Common myeloid progenitor, CD34-positive (primary cell): ENCODE data around the gene TMEM114.

ENCODE experiments used
- CTCF ChIA-PET: fragments of 350-600 bp; sonication (Branson Sonifier 250); formaldehyde crosslinking; loops from one replicate; lab custom pipeline; 2021; ENCODE audit warnings: antibody characterized with exemption; lab: Charles Lee
- POLR2A ChIA-PET: fragments of 350-600 bp; sonication (Branson Sonifier 250); formaldehyde crosslinking; loops from one replicate; lab custom pipeline; 2021; ENCODE audit warnings: antibody characterized with exemption; lab: Charles Lee
- DNase-seq, 3 donors: peaks; one replicate each; pipeline versions ENCODE4 v3.0.0 to v3.0.0-alpha.2; 2013
- H3K27ac ChIP-seq, 2 experiments: 1 replicate in 1 of 2; 2 replicates in 1 of 2; pipeline ENCODE4 v1.7.0; 2013; ENCODE audit warnings: inconsistent platforms in 2 of 2, low read length in 2 of 2, mild to moderate bottlenecking in 2 of 2, low read depth in 1 of 2, moderate library complexity in 1 of 2; ENCODE audit not compliant: severe bottlenecking in 2 of 2, insufficient read depth in 1 of 2, poor library complexity in 1 of 2
- H3K27me3 ChIP-seq, 5 experiments: replicated peaks in 2 of 5; 1 replicate in 3 of 5; 2 replicates in 2 of 5; pipeline versions ENCODE4 v1.6.1 to v1.7.0; 2013; ENCODE audit warnings: low read length in 4 of 5, mild to moderate bottlenecking in 2 of 5, moderate library complexity in 2 of 5, inconsistent platforms in 1 of 5; ENCODE audit not compliant: insufficient read depth in 5 of 5, control insufficient read depth in 4 of 5
- H3K36me3 ChIP-seq, 4 experiments: 1 replicate in 2 of 4; 2 replicates in 2 of 4; pipeline versions ENCODE4 v1.6.1 to v1.7.0; 2013; ENCODE audit warnings: low read length in 3 of 4, control low read depth in 1 of 4, mild to moderate bottlenecking in 1 of 4; ENCODE audit not compliant: control insufficient read depth in 4 of 4, insufficient read depth in 4 of 4
- H3K4me1 ChIP-seq, 4 experiments: 1 replicate in 3 of 4; 2 replicates in 1 of 4; pipeline versions ENCODE4 v1.6.1 to v1.7.1; 2013; ENCODE audit warnings: low read length in 3 of 4, mild to moderate bottlenecking in 3 of 4, control low read depth in 1 of 4, inconsistent platforms in 1 of 4, moderate library complexity in 1 of 4; ENCODE audit not compliant: control insufficient read depth in 4 of 4, insufficient read depth in 4 of 4; ENCODE audit errors: control extremely low read depth in 1 of 4
- H3K4me3 ChIP-seq, 7 experiments: 1 replicate in 4 of 7; 2 replicates in 3 of 7; pipeline versions ENCODE4 v1.5.1 to v1.7.0; 2013; ENCODE audit warnings: mild to moderate bottlenecking in 7 of 7, low read length in 6 of 7, moderate library complexity in 6 of 7, inconsistent platforms in 2 of 7, low read depth in 2 of 7, control low read depth in 1 of 7; ENCODE audit not compliant: insufficient read depth in 4 of 7, control insufficient read depth in 1 of 7; ENCODE audit errors: extremely low read depth in 1 of 7
- H3K9me3 ChIP-seq, 5 experiments: 1 replicate in 4 of 5; 2 replicates in 1 of 5; pipeline versions ENCODE4 v1.6.1 to v1.7.1; 2013; ENCODE audit warnings: low read length in 4 of 5, mild to moderate bottlenecking in 2 of 5, inconsistent platforms in 1 of 5, low read depth in 1 of 5, moderate library complexity in 1 of 5; ENCODE audit not compliant: control insufficient read depth in 4 of 5, insufficient read depth in 2 of 5; ENCODE audit errors: control extremely low read depth in 1 of 5
- WGBS: methylation state at CpG from one replicate; pipeline ENCODE4 v1.1.5; 2013; ENCODE audit not compliant: insufficient coverage; 5-methylcytosine and 5-hydroxymethylcytosine counted together

The TMEM114 gene

DNA sequence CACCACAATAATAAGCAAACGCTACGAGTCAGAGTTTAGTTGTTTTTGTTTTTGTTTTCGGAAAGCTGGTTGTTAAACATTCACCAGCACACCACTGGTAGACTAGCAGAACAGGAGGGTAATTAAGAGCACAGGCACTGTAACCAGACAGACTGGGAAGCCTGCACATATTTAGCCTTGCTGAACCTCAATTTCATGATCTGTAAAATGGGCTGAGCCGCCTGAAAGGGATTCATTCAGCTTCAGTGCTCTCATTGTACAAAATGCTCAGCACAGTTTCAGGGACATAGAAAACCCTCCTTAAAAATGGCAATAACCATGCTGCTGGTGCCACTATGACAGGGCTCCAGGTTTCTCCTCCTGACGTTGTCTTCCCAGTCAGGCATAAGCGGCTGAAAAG, 66.4 kb downstream of the TMEM114 start:
- no peak for DNase-seq
- Histone ChIP-seq H3K27ac (no peak overlapping the region), H3K4me3 (no peak overlapping the region), H3K4me1 (no peaks in the 10 kb centered on the region), H3K9me3 (no peaks in the 10 kb centered on the region), H3K27me3 (peaks cover 0 to 7% (median 2%) of the 10 kb centered on the region in 5 experiments), H3K36me3 (no peaks in the 10 kb centered on the region)
- CTCF ChIA-PET: no interaction called here
- POLR2A ChIA-PET: no interaction called here
- 94% methylated on average over 1 of the region's 6 CpGs for WGBS

DNA sequence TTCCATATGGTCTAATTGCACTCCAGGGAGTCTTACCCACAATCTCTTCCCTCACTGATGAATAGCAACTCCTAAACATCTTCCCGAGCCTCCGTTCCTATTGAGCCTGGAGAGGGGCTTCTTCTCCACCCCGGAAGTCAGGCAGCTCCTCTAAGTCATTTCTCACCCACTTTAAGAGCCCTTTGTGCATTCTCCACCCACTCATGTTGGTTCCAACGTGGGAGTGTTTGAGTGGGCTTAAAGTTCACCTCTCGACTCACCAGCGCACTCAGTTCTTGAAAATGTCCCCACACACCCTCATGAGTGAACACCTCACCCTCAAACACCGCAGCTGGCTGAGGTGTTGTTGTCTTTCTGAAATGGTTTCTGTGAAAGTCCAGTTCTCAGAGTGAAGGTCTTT, 67.6 kb downstream of the TMEM114 start:
- DNase-seq: no peak
- Histone ChIP-seq H3K4me1 (no peaks in the 10 kb centered on the region), H3K27me3 (peaks cover 0 to 2% (median 0%) of the 10 kb centered on the region in 5 experiments), H3K4me3 (no peak overlapping the region), H3K27ac (no peak overlapping the region), H3K36me3 (no peaks in the 10 kb centered on the region), H3K9me3 (no peaks in the 10 kb centered on the region)
- WGBS: 93% methylated on average over 2 of the region's 7 CpGs
- CTCF ChIA-PET: no interaction called here
- POLR2A ChIA-PET: no interaction called here

DNA sequence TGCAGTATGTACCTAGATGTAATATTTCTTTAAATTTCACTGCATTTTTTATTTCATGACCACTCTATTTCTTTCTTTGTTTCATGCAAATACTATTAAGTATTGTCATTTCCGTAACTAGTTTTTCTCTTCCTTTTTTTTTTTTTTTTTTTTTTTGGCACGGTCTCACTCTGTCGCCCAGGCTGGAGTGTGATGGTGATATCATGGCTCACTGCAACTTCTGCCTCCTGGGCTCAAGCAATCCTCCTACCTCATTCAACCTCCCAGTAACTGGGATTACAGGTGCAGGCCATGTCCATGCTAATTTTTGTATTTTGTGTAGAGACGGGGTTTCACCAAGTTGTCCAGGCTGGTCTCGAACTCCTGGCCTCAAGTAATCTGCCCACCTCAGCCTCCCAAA, 70.7 kb downstream of the TMEM114 start:
- no peak overlapping the region for H3K27ac ChIP-seq
- no peaks in the 10 kb centered on the region for H3K36me3 ChIP-seq
- no peak overlapping the region for H3K4me3 ChIP-seq
- H3K27me3 ChIP-seq: peaks cover 0 to 2% (median 0%) of the 10 kb centered on the region in 5 experiments
- POLR2A ChIA-PET: no interaction called here
- 90% methylated on average over 2 of the region's 5 CpGs for WGBS
- CTCF ChIA-PET: no interaction called here
- no peaks in the 10 kb centered on the region for H3K4me1 ChIP-seq
- no peak for DNase-seq
- H3K9me3 ChIP-seq: no peaks in the 10 kb centered on the region
